GM19328 (cell line): ENCODE data around the gene FMN1.

Experiments
- ATAC-seq: cut with Tn5 transposase; IDR thresholded peaks from one replicate; pipeline ENCODE4 v1.9.1; 2021; ENCODE audit warnings: mild to moderate bottlenecking, moderate library complexity; ENCODE audit not compliant: unreplicated experiment

FMN1 gene

DNA sequence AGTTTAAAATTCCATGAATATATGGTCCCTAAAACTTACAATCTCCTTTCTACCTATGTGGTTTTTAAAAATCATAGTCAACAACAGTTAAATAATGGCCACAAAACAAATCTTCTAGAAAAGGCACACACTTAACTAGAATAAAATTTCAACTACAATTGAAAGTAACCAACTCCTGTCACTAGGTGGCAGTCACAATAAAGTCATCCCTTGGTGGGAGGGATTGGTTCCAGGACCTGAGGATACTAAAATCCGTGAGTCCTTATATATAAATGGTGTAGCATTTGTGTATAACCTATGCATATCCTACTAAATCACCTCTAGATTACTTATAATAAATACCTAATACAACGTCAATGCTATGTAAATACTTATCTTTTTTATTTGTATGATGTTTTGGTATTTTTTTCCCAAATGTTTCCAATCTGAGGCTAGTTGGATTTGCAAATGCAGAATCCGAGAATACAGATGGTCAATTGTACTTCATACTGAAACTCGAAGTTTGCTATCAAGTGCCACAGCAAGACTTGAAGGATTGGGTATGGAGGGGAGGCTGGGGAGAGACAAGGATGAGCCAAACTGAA lies 172.6 kb downstream of the FMN1 start:
- no peak for ATAC-seq

DNA sequence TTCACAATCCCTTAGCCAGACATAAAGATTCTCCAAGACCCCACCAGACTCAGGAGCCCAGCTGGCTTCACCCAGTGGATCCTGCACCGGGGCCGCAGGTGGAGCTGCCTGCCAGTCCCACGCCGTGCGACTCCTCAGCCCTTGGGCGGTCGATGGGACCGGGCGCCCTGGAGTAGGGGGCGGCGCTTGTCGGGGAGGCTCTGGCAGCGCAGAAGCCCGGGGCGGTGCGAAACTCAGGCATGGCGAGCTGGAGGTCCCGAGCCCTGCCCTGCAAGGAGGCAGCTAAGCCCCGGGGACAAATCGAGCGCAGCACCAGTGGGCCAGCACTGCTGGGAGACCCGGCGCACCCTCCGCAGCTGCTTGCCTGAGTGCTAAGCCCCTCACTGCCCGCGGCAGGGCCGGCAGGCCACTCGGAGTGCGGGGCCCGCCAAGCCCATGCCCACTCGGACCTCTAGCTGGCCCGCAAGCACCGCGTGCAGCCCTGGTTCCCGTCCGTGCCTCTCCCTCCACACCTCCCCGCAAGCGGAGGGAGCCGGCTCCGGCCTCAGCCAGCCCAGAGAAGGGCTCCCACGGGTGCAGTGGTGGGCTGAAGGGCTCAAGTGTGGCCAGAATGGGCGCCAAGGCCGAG lies 175.0 kb downstream of the FMN1 start:
- ATAC-seq, result no peak

DNA sequence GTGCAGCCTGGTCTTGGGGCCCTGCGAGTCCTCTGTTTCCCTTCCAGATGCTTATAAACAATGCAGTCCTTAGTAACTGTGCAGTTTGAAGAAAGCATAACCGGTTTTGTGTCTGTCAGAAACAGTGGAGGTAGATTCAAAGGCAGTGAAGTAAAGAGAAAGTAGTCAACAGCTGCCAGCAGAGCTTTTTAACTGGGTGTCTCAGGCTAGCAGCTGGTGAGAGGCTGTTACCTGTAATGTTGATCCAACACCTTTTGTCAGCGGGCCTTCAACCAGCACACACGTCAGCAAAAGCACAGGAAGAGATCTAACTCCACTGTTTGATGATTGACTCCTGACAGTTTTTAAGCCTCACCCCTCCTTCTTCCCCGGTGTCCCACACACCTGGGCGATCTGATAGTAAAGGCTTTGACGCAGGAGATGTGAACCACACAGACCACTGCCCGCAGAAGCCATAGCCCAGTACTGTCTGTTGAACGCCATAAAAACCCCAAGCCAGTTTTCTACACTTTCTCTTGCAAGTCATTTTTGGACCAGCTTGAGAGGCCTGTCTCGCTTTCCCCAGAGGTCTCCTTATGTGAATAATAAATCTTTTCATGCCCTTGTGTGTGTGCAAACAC lies 178.0 kb downstream of the FMN1 start:
- ATAC-seq, result no peak

DNA sequence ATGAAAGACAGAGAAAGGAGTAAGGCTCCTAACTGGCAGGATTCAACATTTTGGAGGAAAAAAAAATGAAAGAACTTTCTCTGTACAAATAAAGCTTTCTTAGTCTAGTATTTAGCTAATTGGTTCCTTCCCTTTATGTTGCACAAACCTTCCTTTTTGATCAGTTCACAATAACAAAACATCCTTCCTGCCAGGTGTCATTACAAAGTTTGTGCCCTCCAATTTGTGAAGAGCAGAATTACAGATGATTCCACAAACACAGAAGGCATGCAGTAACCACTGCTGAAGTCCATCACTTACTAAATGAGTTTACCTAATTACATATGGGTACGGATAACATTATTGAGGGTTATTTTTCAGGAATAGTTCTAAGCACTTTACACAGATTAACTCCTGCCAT lies 179.9 kb downstream of the FMN1 start:
- ATAC-seq, result no peak

DNA sequence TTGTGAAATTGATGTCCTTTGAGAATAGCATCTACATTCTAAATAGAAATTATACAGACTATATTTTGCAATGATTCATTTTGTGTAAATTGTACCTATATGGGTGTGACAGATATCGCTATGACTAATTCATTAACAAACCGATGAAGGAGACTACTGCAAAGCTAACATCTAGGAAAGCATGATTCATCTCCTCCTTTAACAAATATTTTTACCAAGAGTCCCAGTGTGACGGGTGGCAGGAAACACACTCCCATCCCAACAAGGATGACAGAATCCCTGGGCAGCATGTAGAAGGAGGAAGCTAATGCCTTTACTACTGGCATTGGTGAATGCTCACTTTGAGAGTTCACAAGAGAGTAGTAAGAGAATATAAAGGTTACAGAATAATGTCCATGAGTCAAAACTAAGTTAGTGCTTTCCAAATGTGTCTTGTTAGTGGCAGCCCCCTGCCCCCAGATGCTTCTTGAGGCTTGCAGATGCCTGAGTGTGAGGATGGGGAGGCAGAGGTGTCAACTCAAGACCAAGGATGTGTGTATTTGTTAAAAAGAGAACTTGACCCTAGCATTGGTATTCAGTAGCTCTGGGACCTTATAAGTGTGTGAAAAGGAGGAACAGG lies 180.6 kb downstream of the FMN1 start:
- no peak for ATAC-seq

DNA sequence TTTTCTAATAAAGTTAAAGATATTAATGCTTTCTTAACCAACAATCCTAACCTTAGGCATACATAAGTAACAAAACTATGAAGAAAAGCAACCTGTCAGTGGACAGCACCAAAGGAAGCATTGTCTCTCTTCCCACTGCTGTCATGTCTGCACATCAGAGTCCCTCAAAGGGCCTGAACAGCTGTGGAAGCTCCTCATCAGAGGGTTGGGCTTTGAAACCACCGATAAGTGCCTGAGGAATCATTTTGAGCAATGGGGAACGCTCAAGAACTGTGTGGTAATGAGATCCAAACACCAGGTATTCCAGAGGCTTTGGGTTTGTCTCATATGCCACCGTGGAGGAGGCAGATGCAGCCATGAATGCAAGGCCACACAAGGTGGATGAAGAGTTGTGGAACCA lies 182.5 kb downstream of the FMN1 start:
- no peak for ATAC-seq

DNA sequence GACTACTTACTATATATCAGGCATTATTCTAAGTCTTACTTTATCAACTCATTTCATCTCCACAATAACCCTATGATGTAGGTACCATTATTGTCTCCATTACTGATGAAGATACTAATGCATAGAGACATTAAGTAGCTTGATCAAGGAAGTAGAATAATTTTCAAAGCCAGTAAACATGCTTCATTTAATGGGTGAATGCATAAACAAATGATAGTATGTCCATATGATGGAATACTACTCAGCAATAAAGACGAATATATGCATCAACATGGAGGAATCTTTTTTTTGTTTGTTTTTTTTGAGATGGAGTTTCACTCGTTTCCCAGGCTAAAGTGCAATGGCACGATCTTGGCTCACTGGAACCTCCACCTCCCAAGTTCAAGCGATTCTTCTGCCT lies 184.9 kb downstream of the FMN1 start:
- ATAC-seq, result no peak

DNA sequence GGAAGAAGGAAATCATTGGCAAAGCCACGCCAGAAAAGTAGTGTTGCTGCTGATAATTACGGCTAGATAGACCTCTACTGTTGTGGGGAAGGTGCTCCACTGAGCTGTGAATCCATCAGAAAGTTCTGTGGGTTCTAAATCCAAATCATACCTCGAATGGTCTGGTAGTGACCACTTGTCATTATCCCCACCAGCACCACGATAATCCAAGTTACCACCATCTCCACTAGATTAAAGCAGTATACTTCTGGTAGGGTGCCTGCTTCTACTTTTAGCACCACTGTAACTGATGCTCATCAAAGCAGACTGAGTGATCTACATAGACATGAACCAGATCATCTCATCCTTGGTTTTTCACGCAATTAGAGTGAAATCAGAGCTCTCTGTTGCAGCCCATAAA lies 185.5 kb downstream of the FMN1 start:
- no peak for ATAC-seq

DNA sequence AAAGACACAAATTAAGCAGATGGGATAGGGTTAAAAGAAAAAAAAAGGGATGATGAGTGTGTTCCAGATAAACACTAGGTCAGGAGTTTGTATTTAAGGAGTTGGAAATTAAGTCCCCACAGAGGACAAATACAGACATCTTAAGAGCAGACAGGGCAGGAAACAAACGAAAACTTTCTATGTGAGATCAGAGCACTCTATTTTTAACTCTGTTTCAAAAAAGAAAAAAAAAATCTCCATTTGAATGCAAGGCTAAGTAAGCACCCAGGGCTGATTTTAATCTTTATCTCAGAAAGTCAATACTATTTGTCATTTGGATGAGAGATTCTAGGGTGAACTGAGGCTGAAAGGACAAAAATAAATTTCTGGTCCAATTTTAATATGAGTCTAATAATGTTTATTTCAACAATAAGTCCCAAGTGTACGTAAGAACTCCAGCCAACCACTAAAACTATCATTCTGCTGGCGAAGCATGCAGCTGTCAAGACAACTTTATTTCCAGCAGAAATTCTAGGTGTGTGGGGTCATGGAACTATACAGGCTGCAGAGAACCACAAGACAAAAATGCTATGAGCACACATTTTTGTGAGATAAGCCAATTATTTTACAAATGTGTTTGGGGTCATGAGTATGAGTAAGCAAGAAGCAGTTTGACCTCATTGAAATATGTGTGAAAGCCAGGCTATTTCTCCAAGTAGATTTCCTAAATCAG lies 186.1 kb downstream of the FMN1 start:
- ATAC-seq, result no peak

DNA sequence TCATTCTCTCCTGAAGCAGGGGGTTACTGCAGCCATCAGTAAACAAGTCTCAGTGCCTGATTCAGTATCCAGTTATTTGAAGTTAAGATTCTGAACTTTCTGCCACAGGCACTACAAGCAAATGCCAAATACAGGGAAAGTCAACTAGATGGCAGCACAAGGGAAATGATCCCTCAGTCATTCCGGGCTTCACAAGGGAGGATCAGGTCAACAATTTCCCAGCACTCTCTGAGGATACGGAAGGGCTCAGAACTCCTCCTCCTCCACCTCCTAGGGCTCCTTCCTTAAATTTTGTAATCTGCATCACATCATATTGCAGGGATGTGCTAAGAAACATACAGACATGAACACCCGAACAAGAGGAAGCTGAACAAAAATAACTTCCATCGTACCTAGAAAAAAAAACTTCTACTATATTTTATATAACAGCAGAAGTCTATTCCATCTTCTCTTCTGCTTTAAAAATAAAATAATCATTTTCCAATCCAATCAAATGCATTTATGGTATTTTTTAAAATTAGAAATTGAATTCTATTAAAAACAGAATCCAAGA lies 187.1 kb downstream of the FMN1 start:
- ATAC-seq, result no peak

DNA sequence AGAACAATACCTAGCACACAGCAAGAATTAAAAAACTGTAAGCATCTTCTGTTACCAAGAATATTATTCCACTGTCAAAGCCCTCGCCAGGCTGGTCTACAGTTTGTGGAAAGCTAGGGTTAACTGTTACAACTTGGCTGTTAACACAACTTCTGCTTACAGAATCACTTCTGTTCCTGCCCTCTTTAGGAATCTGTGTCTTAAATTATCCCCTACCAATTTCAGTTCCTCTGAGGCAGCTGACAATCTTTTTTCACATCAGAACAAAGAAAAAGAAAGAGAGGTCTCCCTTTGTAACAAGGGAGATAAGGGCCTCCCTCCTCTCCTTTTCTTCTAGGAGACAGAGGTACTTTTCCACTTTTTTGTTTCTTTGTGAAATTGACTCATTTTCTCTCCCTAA lies 188.9 kb downstream of the FMN1 start:
- ATAC-seq, result no peak

DNA sequence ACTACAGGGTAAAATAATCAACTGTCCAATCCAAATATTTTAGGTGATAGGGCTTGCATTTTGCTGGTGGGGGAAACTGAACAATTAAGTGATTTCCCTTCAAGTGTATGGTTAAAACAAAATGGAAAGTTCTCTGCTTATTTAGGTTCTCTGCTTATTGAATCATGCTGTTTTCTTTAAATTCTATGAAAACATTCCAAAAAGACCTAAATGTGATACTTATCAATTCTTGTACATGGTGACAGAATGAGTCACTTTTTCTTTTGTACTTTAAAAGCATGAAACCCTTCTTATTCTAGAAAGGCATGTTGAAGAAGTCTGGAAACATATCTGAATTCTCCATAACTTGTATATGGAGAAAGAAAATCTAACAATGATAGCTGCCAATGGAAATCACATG lies 192.6 kb downstream of the FMN1 start:
- ATAC-seq, result no peak

DNA sequence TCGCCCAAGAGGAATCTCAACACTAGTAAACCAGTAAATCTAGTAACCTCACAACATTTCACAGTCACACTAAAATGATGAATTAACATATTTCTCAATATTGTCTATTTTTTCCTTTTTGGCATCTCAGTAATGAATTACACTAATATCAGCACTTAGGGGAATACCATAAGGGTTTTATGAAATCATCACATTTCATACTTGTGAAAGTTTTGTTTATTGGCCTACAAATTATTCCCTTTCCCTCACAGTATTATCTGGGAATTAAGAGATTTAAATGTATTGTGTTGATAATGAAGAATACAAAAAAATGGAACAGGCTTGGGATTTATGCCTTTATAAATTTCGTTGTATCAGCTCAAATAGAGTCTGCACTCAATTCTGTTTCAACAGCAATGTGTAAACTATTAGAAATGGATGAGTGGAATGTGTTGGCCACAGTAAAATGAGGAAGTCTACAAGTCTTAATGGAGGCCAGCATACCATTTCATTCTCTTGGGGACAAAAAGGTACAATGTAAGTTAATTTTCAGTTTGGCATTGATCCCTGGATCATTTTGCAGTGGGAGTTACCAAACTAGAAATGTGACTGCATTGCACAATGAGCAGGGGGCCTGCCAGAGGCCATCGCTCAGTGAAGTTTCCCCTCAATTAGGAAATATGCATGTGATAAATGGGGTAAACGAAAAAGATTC lies 195.4 kb downstream of the FMN1 start:
- ATAC-seq, result no peak

DNA sequence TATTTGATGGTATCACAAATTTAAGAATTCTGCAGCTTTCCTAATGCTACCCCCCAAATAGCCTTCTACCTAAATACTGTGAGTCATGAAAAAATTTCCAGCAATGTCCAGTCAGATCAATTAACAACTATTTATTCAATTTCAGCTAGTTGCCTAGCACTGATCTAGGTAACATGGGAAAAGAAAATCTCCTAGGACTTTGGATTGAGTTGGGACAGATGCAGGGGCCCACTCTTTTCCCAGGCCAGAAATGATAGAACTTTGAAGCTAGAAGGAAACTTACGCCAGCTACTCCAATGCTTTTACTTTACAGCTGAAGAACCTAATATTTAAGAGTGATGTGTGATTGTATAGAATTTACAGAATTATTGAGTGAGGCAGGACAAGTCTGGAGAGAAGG lies 196.3 kb downstream of the FMN1 start:
- ATAC-seq, result no peak

DNA sequence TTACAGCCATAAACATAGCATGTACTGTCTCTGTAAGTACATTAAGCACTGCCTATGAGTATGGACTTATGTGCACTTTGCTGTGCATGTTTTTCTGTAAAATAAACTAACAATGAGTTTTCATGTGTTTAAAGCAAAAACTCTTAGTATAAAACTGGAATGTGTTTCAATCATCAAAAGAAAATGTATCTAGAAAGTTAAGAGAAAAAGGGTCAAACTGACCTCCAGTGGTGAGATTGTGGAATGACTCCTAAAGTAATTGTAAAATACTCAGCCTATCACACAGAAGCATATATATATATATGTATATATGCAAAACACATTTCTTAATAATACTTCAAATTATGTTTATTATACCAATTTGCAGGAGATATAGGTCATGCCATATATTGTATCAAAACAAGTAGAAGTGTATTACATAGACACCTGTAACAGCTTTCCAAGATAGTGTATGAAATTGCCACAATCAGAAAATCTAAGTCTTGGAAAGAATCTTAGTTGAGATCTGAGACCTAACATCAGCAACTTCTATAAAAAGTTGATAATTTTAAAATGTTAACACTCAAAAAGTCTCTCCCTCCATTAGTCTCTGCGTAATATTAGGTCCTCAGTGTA lies 199.6 kb downstream of the FMN1 start:
- no peak for ATAC-seq

DNA sequence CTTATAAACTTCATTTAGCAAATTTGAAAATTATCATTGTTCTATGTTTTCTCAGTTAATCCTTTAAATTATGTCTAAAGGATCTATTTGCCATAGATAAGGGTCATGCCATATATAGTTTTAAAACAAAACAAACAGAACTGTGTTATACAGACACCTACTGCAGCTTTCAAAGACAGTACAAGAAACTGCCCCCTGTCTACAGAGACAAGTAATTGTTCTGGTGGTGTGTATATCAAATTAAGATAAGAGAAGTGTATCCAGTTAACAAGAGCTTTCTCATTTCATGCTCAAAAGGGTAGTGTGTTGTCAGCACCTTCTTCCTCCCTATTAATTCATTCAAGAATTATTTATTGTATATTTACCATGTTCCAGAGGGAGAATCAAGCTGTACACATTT lies 201.2 kb downstream of the FMN1 start:
- ATAC-seq, result no peak

DNA sequence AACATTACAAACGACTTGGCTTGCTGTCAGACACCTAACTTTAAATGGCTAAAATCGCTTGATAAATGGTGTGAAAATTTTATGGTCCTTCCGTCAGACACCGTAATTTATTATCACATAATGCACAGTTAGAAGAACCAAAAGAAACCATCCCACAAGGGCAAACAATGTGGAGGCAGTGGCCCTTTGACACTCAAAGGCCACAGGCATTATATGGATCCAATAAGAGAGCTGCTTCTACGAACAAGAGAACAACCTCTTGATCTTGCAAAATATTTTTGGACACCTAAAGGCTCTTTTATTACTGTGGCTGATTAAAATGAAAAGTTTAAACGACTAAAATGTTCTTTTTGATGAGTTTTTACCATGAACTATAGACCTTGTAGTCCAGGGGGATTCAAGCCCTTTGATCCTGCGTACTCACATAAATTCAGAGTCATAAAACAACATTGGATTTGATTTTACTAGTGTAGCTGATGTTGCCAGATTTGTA lies 202.8 kb downstream of the FMN1 start:
- no peak for ATAC-seq

DNA sequence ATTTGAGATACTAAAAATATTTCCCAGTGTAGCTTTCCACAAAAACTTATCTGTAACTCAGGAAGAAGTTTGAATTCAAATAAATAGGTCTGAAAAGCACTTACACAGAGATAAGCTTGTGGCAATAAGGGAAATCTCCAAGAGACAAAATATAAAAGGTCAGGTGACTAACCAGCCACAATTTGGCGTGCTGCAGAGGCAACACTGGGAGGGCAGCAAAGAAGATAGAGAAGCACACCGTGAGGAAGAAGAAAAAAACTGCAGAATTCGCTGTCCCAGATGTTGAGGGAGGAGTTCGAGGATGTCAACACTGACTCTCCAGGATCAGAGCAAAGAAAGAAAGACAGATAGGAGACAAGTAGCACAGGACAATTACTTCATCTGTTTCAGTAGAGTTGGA lies 204.4 kb downstream of the FMN1 start:
- ATAC-seq, result no peak

DNA sequence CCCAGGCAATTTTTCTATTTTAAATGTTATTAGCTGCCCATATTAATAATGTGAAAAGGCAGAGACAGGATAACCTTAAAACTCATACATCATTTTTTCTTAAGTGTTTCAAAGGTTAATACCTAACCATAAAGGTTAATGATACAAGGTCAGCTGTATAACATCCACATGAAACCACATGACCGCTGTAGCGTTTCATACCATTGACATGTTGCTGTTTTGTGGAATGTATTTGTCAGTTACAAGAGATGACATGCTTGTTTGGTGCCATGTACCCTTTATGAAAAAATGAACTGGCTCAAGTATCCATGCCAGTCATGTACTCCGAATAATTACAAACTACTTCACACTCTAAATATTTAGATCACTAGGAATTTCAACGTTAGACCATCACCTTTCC lies 207.4 kb downstream of the FMN1 start:
- ATAC-seq, result no peak

DNA sequence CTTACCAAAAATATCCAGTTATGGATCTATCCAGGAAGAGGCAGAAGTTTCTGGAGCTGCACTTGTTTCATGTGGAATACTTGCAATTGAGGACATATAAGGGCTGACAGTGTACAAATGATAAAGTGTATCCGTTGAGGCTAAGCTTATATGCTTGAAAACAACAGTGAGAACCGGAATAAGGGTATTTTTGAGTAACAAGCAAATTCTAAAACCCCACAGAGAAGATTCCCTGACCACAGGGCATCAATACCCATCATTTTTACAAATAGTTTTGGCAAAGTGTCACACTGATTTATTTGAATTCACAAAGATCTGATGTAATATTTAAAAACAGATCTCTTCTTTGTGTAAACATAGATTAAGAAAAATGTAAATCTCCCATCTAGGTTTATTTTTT lies 208.4 kb downstream of the FMN1 start:
- no peak for ATAC-seq
